B cell (primary cell): Measurements from ENCODE around the gene PIK3R1. TPM values are rescaled to one million over a fixed set of nuclear protein-coding genes. Genes with fewer than 3 reads are reported as not detected.

ENCODE experiments used
- ATAC-seq: fragments of 200-7000 bp; cut with Tn5 transposase; one replicate; pipeline ENCODE4 v1.10.0; 2021; ENCODE audit warnings: low read depth, mild to moderate bottlenecking, moderate number of reproducible peaks, moderate library complexity
- CTCF ChIA-PET: fragments of 350-600 bp; sonication (Branson Sonifier 250); formaldehyde crosslinking; loops from one replicate; lab custom pipeline; 2021; ENCODE audit warnings: antibody characterized with exemption, inconsistent platforms; lab: Charles Lee
- POLR2A ChIA-PET: fragments of 350-600 bp; sonication (Branson Sonifier 250); formaldehyde crosslinking; loops from one replicate; lab custom pipeline; 2021; ENCODE audit warnings: antibody characterized with exemption; lab: Charles Lee
- DNase-seq: peaks from one replicate; pipeline ENCODE4 v3.0.0; 2013
- H2AFZ ChIP-seq: 2 replicates; pipeline ENCODE4 v1.6.1; 2012; ENCODE audit warnings: mild to moderate bottlenecking, low read depth, low read length; ENCODE audit not compliant: insufficient read depth, poor library complexity, severe bottlenecking
- H3K27ac ChIP-seq, 2 donors: 1 replicate in 1 of 2; 2 replicates in 1 of 2; pipeline ENCODE4 v1.5.1; 2012 to 2013; ENCODE audit warnings: low read length in 2 of 2, mild to moderate bottlenecking in 2 of 2, moderate library complexity in 1 of 2
- H3K27me3 ChIP-seq, 4 experiments: fragments of 200-600 bp in 1 of 4; sonication (generic) in 1 of 4; replicated peaks in 1 of 4; 1 replicate in 2 of 4; 2 replicates in 2 of 4; pipeline versions ENCODE4 v1.6.1 to v1.7.0; 2013 to 2016; ENCODE audit warnings: low read length in 3 of 4, mild to moderate bottlenecking in 2 of 4, mixed read lengths in 1 of 4, moderate library complexity in 1 of 4; ENCODE audit not compliant: insufficient read depth in 4 of 4, control insufficient read depth in 3 of 4; ENCODE audit errors: control extremely low read depth in 1 of 4
- H3K36me3 ChIP-seq, 2 experiments: replicated peaks in 1 of 2; 1 replicate in 1 of 2; 2 replicates in 1 of 2; pipeline versions ENCODE4 v1.6.1 to v1.7.1; 2013; ENCODE audit warnings: low read length in 1 of 2; ENCODE audit not compliant: insufficient read depth in 2 of 2, control insufficient read depth in 1 of 2; ENCODE audit errors: control extremely low read depth in 1 of 2, extremely low read depth in 1 of 2
- H3K4me1 ChIP-seq, 2 donors: fragments of 200-600 bp in 1 of 2; sonication (generic) in 1 of 2; 1 replicate in 1 of 2; 2 replicates in 1 of 2; pipeline versions ENCODE4 v1.5.1 to v1.6.1; 2013 to 2017; ENCODE audit warnings: low read length in 2 of 2; ENCODE audit not compliant: control insufficient read depth in 2 of 2, insufficient read depth in 2 of 2
- H3K4me2 ChIP-seq: replicated peaks from 2 replicates; pipeline ENCODE3; 2012; ENCODE audit warnings: mild to moderate bottlenecking, low read depth, low read length; ENCODE audit not compliant: poor library complexity, severe bottlenecking
- H3K4me3 ChIP-seq, 5 experiments: fragments of 200-600 bp in 1 of 5; sonication (generic) in 1 of 5; 1 replicate in 3 of 5; 2 replicates in 2 of 5; pipeline versions ENCODE4 v1.5.1 to v1.7.0; 2011 to 2016; ENCODE audit warnings: low read length in 4 of 5, mild to moderate bottlenecking in 4 of 5, low read depth in 2 of 5, control low read depth in 1 of 5, moderate library complexity in 1 of 5; ENCODE audit not compliant: insufficient read depth in 1 of 5; ENCODE audit errors: control extremely low read depth in 1 of 5, extremely low read depth in 1 of 5
- H3K79me2 ChIP-seq: fragments of 200-600 bp; sonication (generic); one replicate; pipeline ENCODE4 v1.6.0; 2016; ENCODE audit warnings: low read length; ENCODE audit not compliant: control insufficient read depth, insufficient read depth
- H3K9ac ChIP-seq: fragments of 200-600 bp; sonication (generic); 2 replicates; pipeline ENCODE4 v1.6.1; 2017; ENCODE audit warnings: mild to moderate bottlenecking, low read length, moderate library complexity
- H3K9me3 ChIP-seq, 3 donors: one replicate each; pipeline versions ENCODE4 v1.6.1 to v1.7.1; 2013; ENCODE audit warnings: low read length in 2 of 3; ENCODE audit not compliant: control insufficient read depth in 2 of 3, insufficient read depth in 1 of 3; ENCODE audit errors: control extremely low read depth in 1 of 3
- H4K20me1 ChIP-seq: 2 replicates; pipeline ENCODE4 v1.6.0; 2012; ENCODE audit warnings: mild to moderate bottlenecking, low read length; ENCODE audit not compliant: insufficient read depth, control insufficient read depth, poor library complexity, severe bottlenecking
- H3K27ac Mint-ChIP-seq: one replicate; pipeline ENCODE4 v1.8.0; 2021; ENCODE audit warnings: mixed read lengths
- H3K27me3 Mint-ChIP-seq: one replicate; pipeline ENCODE4 v1.8.0; 2021; ENCODE audit warnings: mixed read lengths
- H3K4me1 Mint-ChIP-seq: one replicate; pipeline ENCODE4 v1.8.0; 2021; ENCODE audit warnings: mixed read lengths
- H3K4me3 Mint-ChIP-seq: one replicate; pipeline ENCODE4 v1.8.0; 2021; ENCODE audit warnings: mixed read lengths
- H3K9me3 Mint-ChIP-seq: one replicate; pipeline ENCODE4 v1.8.0; 2022; ENCODE audit warnings: mixed read lengths; ENCODE audit not compliant: insufficient read depth
- CTCF ChIP-seq: fragments of 200-600 bp; IDR thresholded peaks from one replicate; pipeline ENCODE4 v1.8.0; 2022; ENCODE audit warnings: antibody characterized with exemption, mild to moderate bottlenecking
- EZH2 ChIP-seq: IDR thresholded peaks from 2 replicates; pipeline ENCODE4 v1.6.1; 2012; ENCODE audit warnings: borderline replicate concordance, low read depth, mild to moderate bottlenecking, moderate library complexity, low read length; ENCODE audit not compliant: insufficient read depth, poor library complexity, severe bottlenecking
- WGBS: methylation state at CpG from one replicate; pipeline ENCODE4 v1.1.5; 2013; ENCODE audit warnings: missing lambda C conversion rate; ENCODE audit not compliant: insufficient coverage; 5-methylcytosine and 5-hydroxymethylcytosine counted together
- intact Hi-C: fragments of 100-400 bp; cut with micrococcal nuclease; formaldehyde crosslinking; loops from one replicate; pipeline ENCODE4 v1.10.0; 2022
- polyA plus RNA-seq: library from polyadenylated mRNA; depleted of rRNA; stranded (reverse); fragments of >200 nt; gene quantifications from 2 replicates; pipeline ENCODE4 v1.2.3, GENCODE V29; 2012
- total RNA-seq, 2 donors: library from RNA; stranded (reverse); fragments of 120-200 nt in 1 of 2; gene quantifications; 1 replicate in 1 of 2; 2 replicates in 1 of 2; pipeline versions ENCODE4 v1.2.3 to v1.2.4, GENCODE V29; 2013 to 2022

The PIK3R1 gene
- total and polyA plus RNA-seq, 2 donors (not counting 1 experiment from before 2014, with no cell fraction given), result 5.6 to 63.8 TPM

- ATAC-seq, result peak; percentile 65
- no peaks in the 10 kb centered on the region for H3K27me3 ChIP-seq
- H3K4me1 ChIP-seq, result peaks cover 38% of the 10 kb centered on the region in 2 donors
- no peak overlapping the region for H3K27ac ChIP-seq
- ChIA-PET POLR2A (interaction anchor here (0.6 kb wide), 1 partner anchor 1110 kb away, joined by 4 read pairs; no protein-coding TSS in a partner anchor), CTCF (interaction anchor here (0.6 to 7.7 kb wide), 37 partner anchors 9 to 1453 kb away, joined by 3 to 116 read pairs (median 4); partner anchors contain the start of gene PIK3R1)
- Mint-ChIP-seq H3K27ac (no peak overlapping the region), H3K27me3 (no peaks in the 10 kb centered on the region), H3K4me3 (no peak overlapping the region), H3K9me3 (no peaks in the 10 kb centered on the region), H3K4me1 (peaks cover 78% of the 10 kb centered on the region)
- TF ChIP-seq EZH2, result no peak
- peak; percentile 84 for TF ChIP-seq CTCF
- H3K36me3 ChIP-seq, result no peaks in the 10 kb centered on the region
- DNase-seq, result peak; percentile 65
- no peak overlapping the region for H2AFZ ChIP-seq
- no peak overlapping the region for H3K4me3 ChIP-seq
- H3K9ac ChIP-seq, result no peak overlapping the region
- no peaks in the 10 kb centered on the region for H3K9me3 ChIP-seq
- peaks cover 93% of the 10 kb centered on the region for H3K79me2 ChIP-seq
- WGBS, result 33% methylated on average over 1 of the region's 6 CpGs
- H3K4me2 ChIP-seq, result no peak overlapping the region
- intact Hi-C loops, result loop anchor here (1.0 to 5.0 kb wide), 5 partner anchors 14 to 1086 kb away; partner anchors contain the start of gene PIK3R1
- peaks cover 60% of the 10 kb centered on the region for H4K20me1 ChIP-seq
Measured at GRCh38 chr5:68252673-68253623, 37.4 kb downstream of the PIK3R1 start.
